Measurements from ENCODE around the gene TMED1. TPM values are rescaled to one million over a fixed set of nuclear protein-coding genes. Genes with fewer than 3 reads are reported as not detected.
"Not testable (repeated sequence)": the region's sequence is repeated elsewhere in the genome, so short reads cannot be mapped to it uniquely, and the experiment has no call there.

The TMED1 gene
- total RNA-seq, 1 experiment from 2014 or later = 32.3 TPM

DNA sequence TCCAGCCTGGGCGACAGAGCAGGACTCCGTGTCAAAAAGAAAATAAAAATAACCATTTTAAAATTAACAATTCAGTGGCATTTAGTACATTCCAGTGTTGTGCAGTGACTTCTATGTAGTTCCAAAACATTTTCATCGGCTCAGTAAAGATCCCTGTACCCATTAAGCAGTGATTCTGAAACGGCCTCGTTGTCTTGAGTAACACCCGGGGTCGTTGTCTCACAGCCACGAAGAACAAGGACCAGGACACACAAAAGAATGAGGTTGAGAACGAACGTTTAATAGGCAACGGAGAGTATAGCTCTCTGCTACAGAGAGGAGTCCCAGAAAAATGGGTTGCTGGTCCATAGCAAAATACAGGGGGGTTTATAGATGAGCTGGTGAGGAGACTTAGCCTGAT lies 2.4 kb upstream of the TMED1 start:
- H2AK5ac ChIP-seq (ENCODE audit: insufficient read length, low read length) = no peak overlapping the region
- H3K4me1 ChIP-seq (ENCODE audit: insufficient read depth, low read length) = no peaks in the 10 kb centered on the region; the same call in 1 of the 2 replicates
- no peak overlapping the region for H3K9ac ChIP-seq (ENCODE audit: extremely low read depth, insufficient read length, low read length)
- no peaks in the 10 kb centered on the region for H3K79me1 ChIP-seq (ENCODE audit: insufficient read depth, low read depth, low read length, poor library complexity, severe bottlenecking)
- no peak overlapping the region for H3T11ph ChIP-seq (ENCODE audit: low read length)
- H3K27me3 ChIP-seq (ENCODE audit: insufficient read depth, low read length) = no peaks in the 10 kb centered on the region
- no peak overlapping the region for H3K4ac ChIP-seq (ENCODE audit: low read depth, low read length)
- H2BK15ac ChIP-seq (ENCODE audit: low read depth, low read length) = no peak overlapping the region
- H2AFZ ChIP-seq (ENCODE audit: low read length) = no peak overlapping the region
- H3K23ac ChIP-seq (ENCODE audit: insufficient read length, low read depth, low read length) = no peak overlapping the region
- no peak overlapping the region for H2BK120ac ChIP-seq (ENCODE audit: low read depth, low read length, poor library complexity, severe bottlenecking)
- H3K79me2 ChIP-seq (ENCODE audit: insufficient read depth, low read length) = no peaks in the 10 kb centered on the region
- peaks cover 0 to 15% (median 7%) of the 10 kb centered on the region in 3 experiments; a peak in 6 of 7 replicates for H3K36me3 Mint-ChIP-seq (ENCODE audit: insufficient read depth in 1 of 3, low read depth in 3 of 3)
- H3K27ac Mint-ChIP-seq = peak overlapping the region in 1 of 3 experiments; percentile 21; a peak in 1 of 7 replicates
- no peak overlapping the region for H2BK5ac ChIP-seq (ENCODE audit: insufficient read length, low read length)
- no peak overlapping the region for H4K5ac ChIP-seq (ENCODE audit: insufficient read length, low read depth, low read length)
- H3K9me3 ChIP-seq (ENCODE audit: control insufficient read depth, low read depth, low read length) = no peaks in the 10 kb centered on the region
- no peaks in the 10 kb centered on the region for H3K23me2 ChIP-seq (ENCODE audit: insufficient read length, low read depth, low read length, poor library complexity, severe bottlenecking)
- DNase-seq = no peak
- no peak overlapping the region for H2BK12ac ChIP-seq (ENCODE audit: insufficient read length, low read depth, low read length)
- no peaks in the 10 kb centered on the region for H4K20me1 ChIP-seq (ENCODE audit: control insufficient read depth, insufficient read depth, insufficient read length)
- no peak overlapping the region for H3K56ac ChIP-seq (ENCODE audit: insufficient read length, low read depth, low read length)
- H3K4me1 Mint-ChIP-seq = peaks cover 4 to 13% of the 10 kb centered on the region in 2 experiments
- peaks cover 20 to 28% of the 10 kb centered on the region in 2 experiments; a peak in 4 of 5 replicates for H3K9me3 Mint-ChIP-seq
- H4K8ac ChIP-seq (replicated peaks; ENCODE audit: insufficient read length, low read depth, low read length) = no peak overlapping the region
- H3K14ac ChIP-seq (ENCODE audit: insufficient read depth, low read length) = no peak overlapping the region
- no peak overlapping the region for H2BK20ac ChIP-seq (ENCODE audit: low read depth, low read length, poor library complexity, severe bottlenecking)
- no CpG with 5 or more reads among the region's 11 CpGs for WGBS (ENCODE audit: extremely low coverage, insufficient read length, low lambda C conversion rate)
- H3K18ac ChIP-seq (ENCODE audit: insufficient read length, low read depth, low read length) = no peak overlapping the region
- TF ChIP-seq, protein P1, sequence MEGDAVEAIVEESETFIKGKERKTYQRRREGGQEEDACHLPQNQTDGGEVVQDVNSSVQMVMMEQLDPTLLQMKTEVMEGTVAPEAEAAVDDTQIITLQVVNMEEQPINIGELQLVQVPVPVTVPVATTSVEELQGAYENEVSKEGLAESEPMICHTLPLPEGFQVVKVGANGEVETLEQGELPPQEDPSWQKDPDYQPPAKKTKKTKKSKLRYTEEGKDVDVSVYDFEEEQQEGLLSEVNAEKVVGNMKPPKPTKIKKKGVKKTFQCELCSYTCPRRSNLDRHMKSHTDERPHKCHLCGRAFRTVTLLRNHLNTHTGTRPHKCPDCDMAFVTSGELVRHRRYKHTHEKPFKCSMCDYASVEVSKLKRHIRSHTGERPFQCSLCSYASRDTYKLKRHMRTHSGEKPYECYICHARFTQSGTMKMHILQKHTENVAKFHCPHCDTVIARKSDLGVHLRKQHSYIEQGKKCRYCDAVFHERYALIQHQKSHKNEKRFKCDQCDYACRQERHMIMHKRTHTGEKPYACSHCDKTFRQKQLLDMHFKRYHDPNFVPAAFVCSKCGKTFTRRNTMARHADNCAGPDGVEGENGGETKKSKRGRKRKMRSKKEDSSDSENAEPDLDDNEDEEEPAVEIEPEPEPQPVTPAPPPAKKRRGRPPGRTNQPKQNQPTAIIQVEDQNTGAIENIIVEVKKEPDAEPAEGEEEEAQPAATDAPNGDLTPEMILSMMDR (conservative IDR thresholded peaks at IDR 0.05) = no peak
- H3K27ac ChIP-seq (ENCODE audit: insufficient read length, low read depth, low read length) = no peak overlapping the region
- H3K27me3 Mint-ChIP-seq (ENCODE audit: low read depth) = peaks cover 33% of the 10 kb centered on the region
- H4K91ac ChIP-seq (ENCODE audit: insufficient read length, low read depth, low read length) = no peak overlapping the region
- 0 out of 5 replicates have a peak overlapping the region, but pooled peaks of 1 of the 2 experiments have one; percentile 18 for H3K4me3 Mint-ChIP-seq
- H3K4me2 ChIP-seq (ENCODE audit: insufficient read depth, insufficient read length, low read length) = no peak overlapping the region

- not testable (repeated sequence) for H2BK5ac ChIP-seq (ENCODE audit: insufficient read length, low read length); DNase-seq; H4K20me1 ChIP-seq (ENCODE audit: control insufficient read depth, insufficient read depth, insufficient read length); H3K27ac Mint-ChIP-seq; H4K5ac ChIP-seq (ENCODE audit: insufficient read length, low read depth, low read length); H3K9ac ChIP-seq (ENCODE audit: extremely low read depth, insufficient read length, low read length); H3K4me3 Mint-ChIP-seq; H2BK12ac ChIP-seq (ENCODE audit: insufficient read length, low read depth, low read length); H3K79me2 ChIP-seq (ENCODE audit: insufficient read depth, low read length); H2BK20ac ChIP-seq (ENCODE audit: low read depth, low read length, poor library complexity, severe bottlenecking); H2AK5ac ChIP-seq (ENCODE audit: insufficient read length, low read length); H3K79me1 ChIP-seq (ENCODE audit: insufficient read depth, low read depth, low read length, poor library complexity, severe bottlenecking); H3K23ac ChIP-seq (ENCODE audit: insufficient read length, low read depth, low read length); H3K27me3 ChIP-seq (ENCODE audit: insufficient read depth, low read length); H3K27ac ChIP-seq (ENCODE audit: insufficient read length, low read depth, low read length); H4K8ac ChIP-seq (replicated peaks; ENCODE audit: insufficient read length, low read depth, low read length); H3K56ac ChIP-seq (ENCODE audit: insufficient read length, low read depth, low read length); H3K4me1 ChIP-seq (ENCODE audit: insufficient read depth, low read length); H3K18ac ChIP-seq (ENCODE audit: insufficient read length, low read depth, low read length); H3K14ac ChIP-seq (ENCODE audit: insufficient read depth, low read length); H2AFZ ChIP-seq (ENCODE audit: low read length); H4K91ac ChIP-seq (ENCODE audit: insufficient read length, low read depth, low read length); H3K9me3 ChIP-seq (ENCODE audit: control insufficient read depth, low read depth, low read length); H3K4me2 ChIP-seq (ENCODE audit: insufficient read depth, insufficient read length, low read length); H2BK120ac ChIP-seq (ENCODE audit: low read depth, low read length, poor library complexity, severe bottlenecking); H3K4ac ChIP-seq (ENCODE audit: low read depth, low read length); H3K23me2 ChIP-seq (ENCODE audit: insufficient read length, low read depth, low read length, poor library complexity, severe bottlenecking); H2BK15ac ChIP-seq (ENCODE audit: low read depth, low read length); H3T11ph ChIP-seq (ENCODE audit: low read length)
- H3K27me3 Mint-ChIP-seq (ENCODE audit: low read depth) = peaks cover 31% of the 10 kb centered on the region
- peaks cover 4 to 13% of the 10 kb centered on the region in 2 experiments for H3K4me1 Mint-ChIP-seq
- peaks cover 20 to 25% of the 10 kb centered on the region in 2 experiments; a peak in 4 of 5 replicates for H3K9me3 Mint-ChIP-seq
- peaks cover 3 to 22% (median 15%) of the 10 kb centered on the region in 3 experiments; a peak in 6 of 7 replicates for H3K36me3 Mint-ChIP-seq (ENCODE audit: insufficient read depth in 1 of 3, low read depth in 3 of 3)
- WGBS (ENCODE audit: extremely low coverage, insufficient read length, low lambda C conversion rate) = no CpG with 5 or more reads among the region's 7 CpGs
These were observed 1.6 kb upstream of the TMED1 start for GRCh38 chr19:10837649-10838048.

All from H9 (cell line).